ENCODE measurements around the gene PARP15.

The PARP15 gene

DNA sequence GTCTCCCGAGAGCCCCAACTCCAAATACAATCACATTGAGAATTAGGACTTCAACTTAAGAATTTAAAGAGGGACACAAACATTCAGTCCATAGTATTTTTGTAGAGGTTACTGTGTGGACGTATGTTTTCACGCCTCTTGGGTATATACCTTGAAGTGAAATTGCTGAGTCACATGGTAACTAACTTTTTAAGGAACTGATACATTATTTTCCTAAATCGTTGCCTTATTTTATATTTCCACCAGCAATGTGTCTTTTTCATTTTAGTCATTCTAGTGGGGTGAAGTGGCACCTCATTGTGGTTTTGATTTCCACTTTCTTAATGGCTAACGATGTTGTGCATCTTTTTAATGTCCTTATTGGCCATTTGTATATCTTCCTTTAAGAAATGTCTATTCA lies 11.8 kb downstream of the PARP15 start:
- TF ChIP-seq, protein P1, sequence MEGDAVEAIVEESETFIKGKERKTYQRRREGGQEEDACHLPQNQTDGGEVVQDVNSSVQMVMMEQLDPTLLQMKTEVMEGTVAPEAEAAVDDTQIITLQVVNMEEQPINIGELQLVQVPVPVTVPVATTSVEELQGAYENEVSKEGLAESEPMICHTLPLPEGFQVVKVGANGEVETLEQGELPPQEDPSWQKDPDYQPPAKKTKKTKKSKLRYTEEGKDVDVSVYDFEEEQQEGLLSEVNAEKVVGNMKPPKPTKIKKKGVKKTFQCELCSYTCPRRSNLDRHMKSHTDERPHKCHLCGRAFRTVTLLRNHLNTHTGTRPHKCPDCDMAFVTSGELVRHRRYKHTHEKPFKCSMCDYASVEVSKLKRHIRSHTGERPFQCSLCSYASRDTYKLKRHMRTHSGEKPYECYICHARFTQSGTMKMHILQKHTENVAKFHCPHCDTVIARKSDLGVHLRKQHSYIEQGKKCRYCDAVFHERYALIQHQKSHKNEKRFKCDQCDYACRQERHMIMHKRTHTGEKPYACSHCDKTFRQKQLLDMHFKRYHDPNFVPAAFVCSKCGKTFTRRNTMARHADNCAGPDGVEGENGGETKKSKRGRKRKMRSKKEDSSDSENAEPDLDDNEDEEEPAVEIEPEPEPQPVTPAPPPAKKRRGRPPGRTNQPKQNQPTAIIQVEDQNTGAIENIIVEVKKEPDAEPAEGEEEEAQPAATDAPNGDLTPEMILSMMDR (IDR thresholded peaks at IDR 0.05; ENCODE audit: borderline replicate concordance, control extremely low read depth, extremely low read depth, insufficient read depth, missing control alignments) = no peak
- in situ Hi-C loops (cut with MboI; ENCODE audit: low sequenced_read_pairs, unreplicated experiment) = no loop called here
- DNase-seq (ENCODE audit: low spot score) = no peak

DNA sequence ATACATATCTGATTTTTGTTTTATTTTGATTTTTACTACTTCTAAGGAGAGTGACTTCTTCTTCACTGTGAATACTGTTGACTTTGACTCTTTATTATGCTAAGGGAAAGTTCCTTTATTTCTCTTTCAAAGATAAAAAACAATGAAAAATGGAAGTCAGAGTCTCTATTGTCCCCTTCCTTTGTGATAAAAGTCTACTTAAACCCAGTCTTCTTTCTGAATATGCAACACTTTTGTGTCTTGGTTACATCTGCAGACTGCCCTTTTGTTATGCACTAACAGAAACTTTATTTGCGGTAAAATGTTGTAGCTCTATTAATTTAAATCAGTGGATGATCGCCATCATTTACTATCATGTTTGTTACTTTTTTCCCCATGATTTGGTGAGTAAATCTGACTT lies 13.2 kb downstream of the PARP15 start:
- DNase-seq (ENCODE audit: low spot score) = no peak
- TF ChIP-seq, protein P1 (IDR thresholded peaks at IDR 0.05; ENCODE audit: borderline replicate concordance, control extremely low read depth, extremely low read depth, insufficient read depth, missing control alignments) = no peak
- in situ Hi-C loops (cut with MboI; ENCODE audit: low sequenced_read_pairs, unreplicated experiment) = no loop called here

DNA sequence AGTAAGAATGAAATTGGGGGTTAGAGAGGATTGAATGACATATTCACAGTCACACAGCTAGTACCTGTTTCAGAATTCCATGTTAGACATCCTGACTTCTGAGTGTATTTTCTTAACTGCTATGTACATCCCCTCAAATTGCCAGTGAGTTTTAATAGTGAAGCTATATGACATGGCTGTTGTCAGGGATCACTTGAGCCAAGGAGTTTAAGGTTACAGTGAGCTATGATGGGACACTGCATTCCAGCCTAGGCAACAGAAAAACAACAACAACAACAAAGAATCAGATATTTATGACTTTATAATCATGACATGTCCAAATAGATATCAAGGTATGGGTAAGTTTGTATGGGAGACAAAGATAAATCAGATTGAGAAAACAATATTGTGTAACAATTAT lies 16.6 kb downstream of the PARP15 start:
- TF ChIP-seq, protein P1 (IDR thresholded peaks at IDR 0.05; ENCODE audit: borderline replicate concordance, control extremely low read depth, extremely low read depth, insufficient read depth, missing control alignments) = no peak
- in situ Hi-C loops (cut with MboI; ENCODE audit: low sequenced_read_pairs, unreplicated experiment) = no loop called here
- DNase-seq (ENCODE audit: low spot score) = no peak

DNA sequence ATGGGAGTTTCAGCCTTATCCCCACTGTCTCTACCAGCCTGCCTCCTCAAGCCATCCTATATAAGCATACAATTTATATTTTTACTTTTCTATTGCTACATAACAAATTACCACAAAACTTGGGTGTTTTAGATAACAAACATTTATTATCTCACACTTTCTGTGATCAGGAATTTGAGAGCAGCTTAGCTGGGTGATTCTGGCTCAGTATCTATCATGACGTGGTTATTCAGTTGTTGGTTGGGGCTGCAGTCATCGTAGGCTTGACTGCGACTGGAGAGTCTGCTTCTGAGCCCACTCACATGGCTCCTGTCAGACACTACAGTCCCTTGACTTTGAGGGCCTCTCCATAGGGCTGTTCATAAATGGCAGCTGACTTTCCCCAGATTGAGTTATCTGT lies 20.7 kb downstream of the PARP15 start:
- no peak for DNase-seq (ENCODE audit: low spot score)
- in situ Hi-C loops (cut with MboI; ENCODE audit: low sequenced_read_pairs, unreplicated experiment) = no loop called here
- TF ChIP-seq, protein P1 (IDR thresholded peaks at IDR 0.05; ENCODE audit: borderline replicate concordance, control extremely low read depth, extremely low read depth, insufficient read depth, missing control alignments) = no peak

DNA sequence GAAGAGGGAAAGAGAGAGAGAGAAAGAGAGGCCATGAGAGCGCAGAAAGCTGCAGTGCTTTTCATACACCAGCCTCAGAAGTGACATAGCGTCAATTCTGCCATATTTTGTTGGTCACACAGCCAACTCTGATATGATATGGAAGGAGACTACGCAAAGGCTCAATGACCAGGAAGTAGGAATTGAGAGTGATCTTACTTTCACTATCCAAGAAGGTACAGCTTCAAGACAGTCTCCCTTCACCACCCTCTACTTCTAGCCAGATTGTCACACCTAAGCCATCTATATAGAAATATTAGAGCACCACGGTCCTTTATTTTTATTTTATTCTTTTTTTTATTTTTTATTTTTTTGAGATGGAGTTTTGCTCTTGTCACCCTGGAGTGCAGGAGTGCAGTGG lies 21.1 kb downstream of the PARP15 start:
- in situ Hi-C loops (cut with MboI; ENCODE audit: low sequenced_read_pairs, unreplicated experiment) = no loop called here
- DNase-seq (ENCODE audit: low spot score) = no peak
- TF ChIP-seq, protein P1 (IDR thresholded peaks at IDR 0.05; ENCODE audit: borderline replicate concordance, control extremely low read depth, extremely low read depth, insufficient read depth, missing control alignments) = no peak

DNA sequence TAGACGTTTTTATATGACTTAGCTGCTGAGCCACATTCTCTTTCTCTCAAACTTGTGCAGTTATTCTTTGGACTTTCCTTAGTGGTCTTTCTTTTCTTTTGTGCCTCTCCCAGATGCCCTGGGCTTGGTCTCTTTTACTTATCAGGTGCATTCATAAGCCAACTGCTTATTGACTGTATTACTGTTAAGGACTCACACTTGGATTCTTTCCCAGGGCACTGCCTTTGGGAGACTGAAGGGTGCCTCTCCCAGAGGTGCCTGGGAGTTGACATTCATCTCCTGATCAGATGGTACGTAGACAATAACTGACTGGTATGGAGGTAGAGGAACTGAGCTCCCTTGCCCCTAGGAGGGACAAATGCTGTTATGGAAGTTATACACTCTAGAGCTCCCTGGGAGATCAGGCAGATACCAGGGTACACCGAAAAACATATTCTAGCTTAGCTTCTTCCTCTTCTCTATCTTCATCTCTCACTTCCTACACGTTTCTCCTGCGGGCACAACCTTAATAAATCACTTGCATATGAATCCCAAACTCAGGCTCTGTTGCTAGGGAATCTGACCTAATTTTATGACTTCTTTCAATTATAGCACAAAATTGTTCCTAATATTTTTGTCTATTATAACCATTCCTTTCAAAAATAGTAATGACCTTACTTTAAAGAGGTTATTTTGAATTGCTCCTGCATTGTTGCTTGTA lies 24.7 kb downstream of the PARP15 start:
- TF ChIP-seq, protein P1 (IDR thresholded peaks at IDR 0.05; ENCODE audit: borderline replicate concordance, control extremely low read depth, extremely low read depth, insufficient read depth, missing control alignments) = no peak
- in situ Hi-C loops (cut with MboI; ENCODE audit: low sequenced_read_pairs, unreplicated experiment) = no loop called here
- DNase-seq (ENCODE audit: low spot score) = no peak

Data from GM13976 (cell line).